ENCODE measurements around the gene UGT1A7.
A peak's percentile ranks its signal among the peaks of the same experiment; 100 is the strongest.
"Not testable (repeated sequence)": the region's sequence is repeated elsewhere in the genome, so short reads cannot be mapped to it uniquely, and the experiment has no call there.

The UGT1A7 gene

DNA sequence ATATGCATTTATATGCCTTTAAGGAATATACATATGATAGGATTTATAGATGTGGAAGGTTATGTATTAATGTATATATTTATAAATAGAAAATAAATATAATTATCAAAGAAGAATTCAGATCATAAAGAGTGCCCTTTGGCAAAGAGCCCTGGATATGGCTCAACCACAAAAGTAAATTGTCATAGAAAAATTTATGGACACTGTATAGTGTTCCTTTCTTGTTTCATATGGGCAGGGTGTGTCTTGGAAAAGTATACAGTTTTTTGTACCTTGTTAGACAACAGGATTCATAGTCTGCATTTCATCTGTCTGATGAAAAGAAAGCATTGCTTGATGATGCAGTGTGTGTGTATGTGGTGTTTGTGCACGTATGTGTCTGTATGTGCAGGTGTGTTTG, 2.9 kb downstream of the UGT1A7 start:
- no peak for DNase-seq

DNA sequence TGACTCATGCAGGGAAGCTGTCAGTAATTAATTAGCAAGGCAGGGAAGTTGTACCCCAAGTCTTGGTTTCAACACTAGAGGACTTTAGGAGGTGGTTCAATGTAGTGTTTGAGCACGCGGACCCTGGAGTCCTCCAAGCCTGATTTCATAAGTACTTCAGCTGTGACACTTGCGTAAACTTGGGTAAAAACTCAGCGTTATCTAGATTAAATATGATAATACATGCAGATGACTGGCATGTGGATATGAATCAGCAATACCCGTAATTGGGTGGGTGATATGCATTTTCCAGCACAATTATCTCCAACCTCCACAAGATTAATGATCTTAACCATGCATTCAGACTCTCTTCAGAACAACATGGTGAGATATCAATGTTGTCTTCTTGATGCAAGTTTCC, 5.2 kb downstream of the UGT1A7 start:
- no peak for DNase-seq

DNA sequence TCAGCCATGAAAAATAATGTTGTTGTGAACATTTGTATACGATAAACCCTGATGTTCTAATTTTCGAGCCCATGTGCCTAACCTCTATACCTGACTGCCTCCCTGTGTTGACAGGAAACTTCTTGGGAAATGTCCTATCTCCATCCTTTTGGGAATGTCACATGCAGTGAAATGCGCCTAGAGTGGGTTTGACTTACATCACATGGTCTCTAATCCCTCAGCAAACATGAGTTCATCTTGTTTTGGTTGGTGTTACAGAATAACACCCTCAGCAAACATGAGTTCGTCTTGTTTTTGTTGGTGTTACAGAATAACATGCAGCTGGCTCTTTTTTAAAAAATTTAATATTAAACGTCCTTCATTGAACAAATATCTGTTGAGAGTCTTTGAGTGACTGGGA, 6.6 kb downstream of the UGT1A7 start:
- no peak for DNase-seq

DNA sequence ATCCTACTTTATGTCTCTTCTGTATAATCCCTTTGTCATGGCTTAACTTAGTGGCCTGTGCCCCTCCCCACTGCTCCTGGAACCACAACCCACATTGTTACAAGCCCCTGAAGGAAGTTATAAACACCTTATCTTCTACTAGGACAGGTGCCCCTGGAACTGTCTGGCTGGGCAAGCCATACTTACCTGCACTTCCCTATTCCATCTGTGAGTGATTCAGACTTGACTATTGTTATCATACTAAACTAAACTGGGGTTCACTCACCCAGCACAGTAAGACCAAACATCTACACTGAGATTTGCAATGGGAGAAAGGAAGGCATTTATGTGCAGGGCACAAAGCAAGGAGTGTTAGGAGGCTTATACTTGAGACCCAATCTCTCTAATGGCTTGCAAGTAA, 7.3 kb downstream of the UGT1A7 start:
- DNase-seq: no peak

DNA sequence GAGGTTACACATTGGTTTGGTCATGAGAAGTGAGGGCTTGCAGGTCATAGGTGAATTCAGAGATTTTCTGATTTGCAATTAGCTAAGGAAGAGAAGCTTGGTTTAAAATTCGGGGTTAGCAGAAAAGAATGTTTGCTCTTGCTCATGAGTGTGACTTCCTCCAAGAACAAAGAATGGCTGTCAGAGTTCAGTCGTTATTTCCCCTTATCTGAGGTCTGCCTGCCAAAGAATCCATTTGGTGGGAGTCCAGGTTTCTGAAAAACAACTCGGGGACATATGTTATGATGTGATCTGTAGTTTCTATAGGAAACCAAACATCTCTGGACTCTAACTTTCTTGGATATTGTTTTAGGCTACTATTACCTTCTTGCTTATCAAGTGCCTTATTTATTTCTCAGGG, 7.8 kb downstream of the UGT1A7 start:
- no peak for DNase-seq

DNA sequence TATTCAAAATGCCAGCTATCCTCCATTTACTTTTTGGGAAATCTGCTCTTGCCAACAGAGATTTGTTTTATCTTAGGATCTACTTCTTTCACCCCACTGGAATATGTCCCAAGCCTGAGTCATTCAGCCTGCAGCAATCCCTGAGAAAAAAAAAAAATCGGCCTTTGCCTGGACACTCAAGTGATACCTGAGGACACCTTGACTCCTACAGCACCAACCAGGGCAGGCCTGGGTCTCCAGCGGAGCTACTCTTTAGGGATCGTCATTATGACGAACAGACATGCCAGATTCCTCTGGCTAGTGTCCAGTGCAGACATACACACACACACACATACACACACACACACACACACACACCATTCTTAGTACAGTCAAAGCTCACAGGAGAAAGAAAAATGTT, 8.7 kb downstream of the UGT1A7 start:
- no peak for DNase-seq

DNA sequence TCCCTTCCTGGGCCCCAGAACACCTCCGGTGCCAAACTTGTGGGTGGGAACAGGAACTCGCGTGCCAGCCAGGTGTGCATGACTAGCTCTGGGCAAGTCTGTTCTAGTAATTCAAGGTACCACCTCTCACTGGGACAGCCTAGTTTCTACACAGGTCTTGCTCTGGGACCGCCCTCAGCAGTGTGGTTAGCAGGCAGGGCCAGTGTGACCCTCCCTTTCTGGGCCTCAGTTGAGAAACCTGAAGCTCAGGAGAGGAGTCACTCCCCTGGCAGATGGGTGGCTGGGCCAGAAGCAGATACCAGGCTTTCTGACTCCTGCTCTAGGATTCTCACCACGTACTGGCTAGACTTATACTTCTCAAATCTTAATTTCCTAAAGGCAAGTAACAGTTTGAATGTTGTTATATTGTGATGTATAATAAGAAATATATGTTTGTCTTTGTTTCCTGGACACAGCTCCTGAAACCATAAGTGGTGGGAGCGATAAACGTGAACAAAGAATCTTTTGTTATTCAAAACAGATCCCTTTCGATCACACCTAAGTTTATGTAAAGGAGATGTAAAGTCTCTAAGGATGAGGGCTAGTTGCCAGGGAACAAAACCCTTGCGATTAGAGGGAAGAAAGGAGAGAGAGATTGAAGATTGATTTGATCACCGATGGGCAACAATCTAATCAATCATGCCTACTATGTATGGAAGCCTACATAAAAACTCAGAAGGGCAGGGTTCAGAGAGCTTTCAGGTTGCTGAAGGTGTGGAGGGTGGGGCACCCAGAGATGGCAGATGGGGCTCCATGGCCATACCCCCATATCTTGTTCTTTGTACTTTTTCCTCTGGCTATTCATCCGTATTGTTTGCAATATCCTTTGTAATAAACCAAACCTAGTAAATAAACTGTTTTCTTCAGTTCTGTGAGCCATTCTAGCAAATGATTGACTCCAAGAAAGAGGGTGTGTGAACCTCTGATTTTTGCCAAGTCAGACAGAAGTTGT, 10.0 kb downstream of the UGT1A7 start:
- no peak for DNase-seq

DNA sequence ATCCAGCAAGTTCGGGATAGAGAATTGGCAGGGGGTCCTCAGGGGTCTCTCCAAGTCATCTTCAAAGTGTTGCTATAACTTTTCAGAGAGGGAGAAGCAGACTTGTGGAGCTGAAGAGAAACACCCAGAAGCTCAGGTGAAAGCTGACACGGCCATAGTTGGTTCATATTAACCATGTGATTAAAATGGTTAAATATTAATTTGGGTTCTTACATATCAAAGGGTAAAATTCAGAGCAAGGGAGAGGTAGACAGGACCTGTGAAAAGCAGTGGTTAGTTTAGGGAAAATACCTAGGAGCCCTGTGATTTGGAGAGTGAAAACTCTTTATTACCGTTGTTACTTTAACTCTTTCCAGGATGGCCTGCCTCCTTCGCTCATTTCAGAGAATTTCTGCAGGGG, 10.9 kb downstream of the UGT1A7 start, which contains the start of gene UGT1A6:
TSS of gene UGT1A6 (plus strand) at position 243 of the 400 bp plus-strand sequence. CDS start at position 358, 115 bp downstream.
- DNase-seq: no peak

DNA sequence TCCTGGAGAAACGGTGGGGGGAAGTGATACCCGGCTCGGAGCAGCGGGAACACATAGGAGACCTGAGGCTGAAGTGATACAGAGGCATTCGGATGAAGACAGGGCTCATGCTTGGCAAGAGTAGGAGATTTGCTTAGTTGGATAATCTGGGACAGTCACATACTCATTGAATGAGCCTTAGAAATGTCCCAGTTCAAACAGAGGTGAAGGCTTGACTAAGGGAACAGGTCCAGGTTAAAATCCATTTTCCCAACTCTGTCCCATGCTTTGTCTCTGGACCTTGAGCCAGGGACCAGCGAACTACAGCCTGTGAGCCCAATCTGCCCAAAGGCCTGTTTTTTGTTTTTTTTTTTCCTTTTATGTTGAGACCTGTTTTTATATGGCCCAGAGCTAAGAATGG, 12.3 kb downstream of the UGT1A7 start:
- no peak for DNase-seq

DNA sequence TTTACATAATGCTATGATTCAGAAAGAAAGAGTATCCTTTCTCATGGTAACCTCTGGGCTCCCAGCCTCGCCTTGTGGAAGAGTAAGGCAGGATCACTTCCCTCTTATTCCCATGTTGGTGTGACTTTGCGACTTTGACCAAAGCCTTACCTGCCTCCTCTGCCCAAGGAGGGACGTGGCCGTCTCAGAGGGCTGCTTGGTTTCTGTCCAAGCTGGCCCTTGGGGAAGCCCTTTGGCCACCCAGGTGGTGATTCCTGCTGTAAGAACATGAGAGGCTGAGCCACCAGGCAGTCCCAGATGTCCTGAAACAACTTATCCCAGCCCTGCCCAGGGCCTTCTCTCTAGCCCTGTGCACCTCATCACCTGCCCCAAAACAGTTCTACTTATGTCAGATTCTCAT, 17.0 kb downstream of the UGT1A7 start:
- no peak for DNase-seq

DNA sequence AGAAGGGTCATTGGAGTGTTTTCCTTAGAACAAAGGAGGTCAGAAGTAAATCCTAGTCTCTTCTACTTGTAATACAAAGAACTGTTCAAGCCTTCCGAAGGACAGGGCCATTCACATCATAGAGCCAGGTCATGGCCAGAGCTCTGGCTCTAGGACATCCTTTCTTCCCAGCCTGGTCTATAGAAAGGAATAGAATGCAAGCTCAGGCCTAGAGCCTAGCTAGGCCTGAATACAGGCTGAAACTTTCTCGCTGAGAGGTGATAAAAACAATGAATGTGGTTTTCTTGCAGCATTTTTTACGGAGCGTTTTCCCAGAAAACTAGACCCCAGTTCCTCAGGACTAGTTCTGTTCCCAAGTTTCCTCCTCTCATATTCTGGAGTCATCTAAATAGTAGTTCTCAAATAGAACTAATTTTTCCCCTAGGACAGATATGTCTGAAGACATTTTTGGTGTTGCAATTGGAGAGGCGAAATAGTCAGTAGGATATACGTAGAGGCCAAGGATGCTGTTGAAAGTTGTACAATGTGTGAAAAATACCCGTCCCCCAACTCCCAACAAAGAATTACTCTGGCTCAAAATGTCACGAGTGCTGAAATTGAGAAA, 17.8 kb downstream of the UGT1A7 start:
- no peak for DNase-seq

DNA sequence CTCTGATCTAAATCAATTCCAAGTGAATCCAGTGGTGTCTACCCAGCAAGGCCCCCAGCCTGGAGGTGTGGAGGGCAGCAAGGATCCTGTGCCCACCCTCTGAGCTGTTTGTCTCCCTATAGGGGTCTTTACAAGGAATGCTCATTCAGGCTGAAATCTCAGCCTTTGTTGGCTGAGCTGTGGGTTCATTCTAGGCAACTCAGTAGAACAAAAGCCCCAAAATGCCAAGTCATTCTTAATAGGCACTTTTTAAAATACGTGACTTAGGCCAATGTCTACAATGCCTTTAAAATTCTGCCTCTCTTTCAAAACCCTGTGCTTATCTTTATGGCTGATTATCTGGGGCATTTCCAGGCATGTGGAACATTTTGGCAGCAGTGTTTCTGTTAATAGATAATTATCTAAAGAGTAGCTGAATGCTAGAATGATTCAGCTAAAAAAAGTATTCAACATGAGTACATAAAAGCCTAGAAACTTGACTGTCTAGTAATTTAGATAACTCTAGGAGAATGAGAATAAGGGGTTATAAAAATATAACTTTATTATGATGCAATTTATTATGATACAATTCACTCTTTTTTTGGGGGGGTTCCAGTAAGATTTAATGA, 18.4 kb downstream of the UGT1A7 start:
- no peak for DNase-seq

DNA sequence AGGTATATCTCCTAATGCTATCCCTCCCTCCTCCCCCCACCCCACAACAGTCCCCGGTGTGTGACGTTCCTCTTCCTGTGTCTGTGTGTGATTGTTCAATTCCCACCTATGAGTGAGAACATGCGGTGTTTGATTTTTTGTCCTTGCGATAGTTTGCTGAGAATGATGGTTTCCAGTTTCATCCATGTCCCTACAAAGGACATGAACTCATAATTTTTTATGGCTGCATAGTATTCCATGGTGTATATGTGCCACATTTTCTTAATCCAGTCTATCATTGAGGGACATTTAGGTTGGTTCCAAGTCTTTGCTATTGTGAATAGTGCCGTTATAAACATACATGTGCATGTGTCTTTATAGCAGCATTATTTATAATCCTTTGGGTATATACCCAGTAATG, 19.1 kb downstream of the UGT1A7 start:
- DNase-seq: not testable (repeated sequence)

DNA sequence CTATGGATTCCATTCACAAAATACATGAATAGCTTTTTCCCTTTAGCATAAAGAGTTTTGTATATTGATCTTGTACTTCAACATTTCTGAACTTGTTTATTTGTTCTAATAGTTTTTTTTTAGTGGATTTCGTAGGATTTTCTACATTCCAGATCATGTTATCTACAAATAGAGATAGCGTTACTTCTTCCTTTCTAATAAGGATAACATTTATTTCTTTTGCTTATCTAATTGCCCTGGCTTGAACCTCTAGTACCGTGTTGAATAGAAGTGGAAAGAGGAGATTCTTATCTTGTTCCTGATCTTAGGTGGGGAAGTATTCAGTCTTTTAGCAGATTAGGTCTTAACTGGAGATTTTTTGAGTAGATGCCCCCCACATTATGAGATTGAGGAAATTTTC, 20.5 kb downstream of the UGT1A7 start:
- no peak for DNase-seq

DNA sequence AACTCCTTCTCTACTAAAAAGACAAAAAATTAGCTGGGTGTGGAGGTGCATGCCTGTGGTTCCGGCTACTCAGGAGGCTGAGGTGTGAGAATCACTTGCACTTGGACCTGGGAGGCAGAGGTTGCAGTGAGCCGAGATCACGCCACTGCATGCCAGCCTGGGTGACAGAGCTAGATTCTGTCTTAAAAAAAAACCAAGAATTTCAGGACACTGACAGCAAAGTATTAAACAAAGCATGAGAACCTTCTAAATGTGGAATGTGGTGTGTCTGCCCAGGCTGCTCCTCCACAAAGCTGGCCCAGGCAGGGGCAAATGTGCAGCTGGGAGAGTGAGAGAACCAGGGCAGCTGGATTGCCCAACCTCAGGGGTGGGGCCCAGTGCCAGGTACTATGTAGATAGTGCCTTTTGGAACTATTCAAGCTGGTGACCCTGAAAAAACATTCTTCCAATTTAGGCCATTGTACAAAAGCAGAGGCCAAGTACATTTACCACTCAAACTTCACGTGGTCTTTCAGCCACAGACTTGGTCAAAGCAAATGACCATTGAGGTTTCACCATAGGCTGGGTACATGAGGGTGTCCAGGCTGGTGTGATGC, 24.3 kb downstream of the UGT1A7 start:
- DNase-seq: no peak

DNA sequence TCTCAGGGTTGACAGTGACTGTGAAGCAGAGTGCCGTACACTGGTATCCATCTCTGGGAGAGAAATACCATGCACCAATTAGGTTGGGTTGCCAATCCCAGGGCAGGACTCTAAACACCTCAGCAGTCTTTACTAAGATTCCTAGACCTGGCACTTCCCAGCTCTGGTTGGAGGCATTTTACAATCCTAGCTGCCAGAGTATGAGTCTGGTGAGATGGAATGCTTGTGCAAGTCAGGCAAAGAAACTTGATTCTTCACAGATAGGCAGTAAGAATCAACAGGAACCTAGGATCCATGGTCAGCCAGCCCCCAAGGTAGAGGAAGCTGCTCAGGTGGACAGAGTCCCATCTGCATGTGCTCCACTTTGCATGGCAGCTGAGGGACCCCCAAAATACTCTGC, 25.0 kb downstream of the UGT1A7 start:
- DNase-seq: no peak

DNA sequence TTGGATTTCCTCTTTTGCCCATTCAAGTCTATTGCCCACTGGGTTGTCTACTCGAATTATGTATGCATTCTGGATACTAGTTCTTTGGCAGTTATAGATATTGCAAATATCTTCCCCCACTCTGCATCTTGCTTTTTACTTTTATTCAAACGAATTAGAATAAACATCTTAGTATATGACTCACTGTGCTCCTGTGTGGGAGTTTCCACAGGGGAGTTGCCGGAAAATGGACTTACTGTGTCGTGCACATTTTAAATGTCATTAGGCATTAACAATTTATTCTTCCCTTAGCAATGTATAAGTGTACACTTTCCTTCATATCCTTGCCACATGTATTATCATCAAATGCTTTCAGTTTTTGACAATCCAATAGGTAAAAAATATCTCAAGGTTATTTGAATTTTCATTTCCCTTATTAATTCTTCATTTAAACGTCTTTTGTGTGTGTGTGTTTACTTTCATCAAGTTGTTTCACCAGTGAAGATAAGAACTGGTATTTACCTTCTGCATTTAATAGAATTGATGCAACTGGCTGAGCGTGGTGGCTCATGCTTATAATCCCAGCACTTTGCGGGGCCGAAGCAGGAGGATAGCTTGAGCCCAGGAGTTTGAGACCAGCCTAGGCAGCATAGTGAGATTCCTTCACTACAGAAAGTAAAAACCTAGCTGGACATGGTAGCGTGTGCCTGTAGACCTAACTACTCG, 26.4 kb downstream of the UGT1A7 start:
- DNase-seq: no peak

DNA sequence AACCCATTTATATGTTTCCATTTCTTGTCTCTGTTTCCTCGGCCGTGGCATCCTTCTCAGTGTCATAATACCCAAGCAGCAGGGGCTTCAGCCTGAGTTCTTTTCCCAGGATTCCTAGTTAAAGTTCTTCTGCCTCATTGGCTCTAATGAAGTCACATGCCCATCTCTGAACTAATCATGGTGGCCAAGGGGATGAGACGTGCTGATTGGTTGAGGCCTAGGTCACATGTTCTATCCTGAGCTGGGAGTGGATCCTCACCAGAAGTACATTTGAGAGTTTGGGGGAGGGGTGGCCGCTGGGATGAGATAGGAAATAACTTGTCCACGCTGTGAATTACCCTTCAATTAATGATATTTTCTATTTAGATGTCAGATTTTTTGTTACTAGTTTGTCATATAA, 27.2 kb downstream of the UGT1A7 start:
- no peak for DNase-seq

DNA sequence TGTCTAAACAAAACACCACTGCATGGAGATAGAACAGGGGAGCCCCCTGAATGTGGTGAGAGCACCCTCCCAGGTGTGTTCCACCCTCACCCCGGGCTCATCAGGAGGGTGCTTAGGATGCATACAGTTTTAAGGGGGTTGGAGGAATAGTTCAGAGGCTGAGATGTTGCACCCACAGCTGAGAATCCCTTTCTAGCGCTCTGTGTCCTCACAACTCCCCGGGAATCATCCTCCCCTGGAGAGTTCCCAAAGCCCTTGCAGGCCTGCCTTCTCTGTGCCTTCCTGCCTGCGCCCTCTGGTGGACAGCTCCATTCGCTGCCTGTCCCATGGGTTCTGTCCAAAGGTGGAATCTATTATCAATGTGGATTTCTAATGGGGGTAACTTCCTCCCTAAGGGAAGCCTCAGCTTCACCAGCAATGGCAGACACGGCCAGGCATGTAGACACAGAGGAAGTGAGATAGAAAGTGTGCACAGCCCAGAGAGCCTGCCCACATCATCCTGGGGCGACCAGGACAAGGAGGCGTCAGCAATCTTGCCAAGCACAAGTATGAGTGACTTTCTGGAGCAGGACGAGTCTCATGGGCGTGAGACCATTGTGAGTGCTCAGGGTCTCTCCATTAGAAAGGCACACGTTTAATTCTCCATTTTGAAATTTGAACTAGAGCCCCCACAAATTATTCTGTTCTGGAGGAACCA, 29.8 kb downstream of the UGT1A7 start:
- DNase-seq: peak; percentile 42

DNA sequence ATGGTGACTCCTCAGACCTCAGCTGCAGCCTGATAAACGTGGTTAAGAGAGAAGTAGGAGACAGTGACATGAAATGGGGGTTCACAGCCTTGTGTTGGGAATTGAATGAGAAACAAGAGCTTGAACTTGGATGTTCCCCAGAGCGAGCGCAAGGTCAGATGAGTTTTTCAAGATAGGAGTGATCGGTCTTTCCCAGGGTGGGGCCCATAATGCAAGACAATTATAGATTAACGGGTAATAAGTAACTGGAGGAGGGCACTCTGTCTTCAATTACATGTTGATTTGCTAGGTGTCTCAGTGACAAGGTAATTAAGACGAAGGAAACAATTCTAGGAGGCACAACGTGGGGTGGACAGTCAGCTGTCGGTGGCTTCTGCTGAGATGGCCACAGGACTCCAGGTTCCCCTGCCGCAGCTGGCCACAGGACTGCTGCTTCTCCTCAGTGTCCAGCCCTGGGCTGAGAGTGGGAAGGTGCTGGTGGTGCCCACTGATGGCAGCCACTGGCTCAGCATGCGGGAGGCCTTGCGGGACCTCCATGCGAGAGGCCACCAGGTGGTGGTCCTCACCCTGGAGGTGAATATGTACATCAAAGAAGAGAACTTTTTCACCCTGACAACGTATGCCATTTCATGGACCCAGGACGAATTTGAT, 31.0 kb downstream of the UGT1A7 start, which contains the start of gene UGT1A5:
TSS of gene UGT1A5 (plus strand) at position 297 of the 651 bp plus-strand sequence. CDS start at position 382, 85 bp downstream.
- no peak for DNase-seq

DNA sequence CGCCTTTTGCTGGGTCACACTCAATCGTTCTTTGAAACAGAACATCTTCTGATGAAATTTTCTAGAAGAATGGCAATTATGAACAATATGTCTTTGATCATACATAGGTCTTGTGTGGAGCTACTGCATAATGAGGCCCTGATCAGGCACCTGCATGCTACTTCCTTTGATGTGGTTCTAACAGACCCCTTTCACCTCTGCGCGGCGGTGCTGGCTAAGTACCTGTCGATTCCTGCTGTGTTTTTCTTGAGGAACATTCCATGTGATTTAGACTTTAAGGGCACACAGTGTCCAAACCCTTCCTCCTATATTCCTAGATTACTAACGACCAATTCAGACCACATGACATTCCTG, 31.5 kb downstream of the UGT1A7 start:
- no peak for DNase-seq

DNA sequence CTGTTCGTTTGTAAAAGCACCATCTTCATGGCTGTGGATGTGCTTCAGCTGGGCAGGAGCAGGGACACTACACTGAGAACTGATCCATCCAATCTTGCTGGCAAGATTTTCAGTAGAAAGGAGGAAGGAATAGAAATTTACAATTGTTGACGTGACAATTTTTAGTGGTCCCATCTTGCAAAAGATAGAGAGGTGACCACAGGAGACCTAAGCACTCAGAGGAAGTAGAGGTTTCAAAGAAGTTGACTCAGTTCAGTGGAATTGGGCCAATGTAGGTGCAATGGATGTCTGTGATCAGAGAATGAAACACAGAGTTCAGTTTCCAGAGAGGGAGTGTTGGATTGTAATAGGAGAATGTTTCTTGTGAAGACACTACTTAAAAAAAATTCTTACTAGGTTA, 32.4 kb downstream of the UGT1A7 start:
- DNase-seq: no peak
